Esophagus mucosa (tissue), 1 donor: ENCODE measurements around the gene TRPM4. TPM values are rescaled to one million over a fixed set of nuclear protein-coding genes. Genes with fewer than 3 reads are reported as not detected.

ENCODE experiments used
- ATAC-seq: fragments of 200-7000 bp; cut with Tn5 transposase; one replicate; pipeline ENCODE4 v1.9.1; 2020
- total RNA-seq: library from RNA; stranded (reverse); gene quantifications from one replicate; pipeline ENCODE4 v1.2.4, GENCODE V29; 2023
- donor health status: DM: yes; HTN: yes; CAD: no.

The TRPM4 gene
- total RNA-seq, 1 donor from 2014 or later: 12.1 TPM

- ATAC-seq: no peak
Measured at GRCh38 chr19:49241769-49242168, 84.2 kb downstream of the TRPM4 start.

- no peak for ATAC-seq
Measured at GRCh38 chr19:49243129-49243528, 85.5 kb downstream of the TRPM4 start.

GRCh38 chr19:49243726-49244125, 86.1 kb downstream of the TRPM4 start:
- ATAC-seq: no peak

GRCh38 chr19:49244256-49244655, 86.7 kb downstream of the TRPM4 start:
- no peak for ATAC-seq

- ATAC-seq: no peak
Measured at GRCh38 chr19:49247676-49248075, 90.1 kb downstream of the TRPM4 start.

- no peak for ATAC-seq
Measured at GRCh38 chr19:49249933-49250332, 92.3 kb downstream of the TRPM4 start.

GRCh38 chr19:49255674-49256073, 98.1 kb downstream of the TRPM4 start:
- no peak for ATAC-seq

GRCh38 chr19:49256691-49257090, 99.1 kb downstream of the TRPM4 start:
- ATAC-seq: no peak

Other genes with a start within 250 kb of the TRPM4 start
- 1.2 TPM for gene DHDH, start 224.1 kb upstream of the TRPM4 start, total RNA-seq
- gene BAX, start 202.9 kb upstream of the TRPM4 start, total RNA-seq: 58.9 TPM
- gene FTL, start 192.5 kb upstream of the TRPM4 start, total RNA-seq: 417 TPM
- gene GYS1, start 164.5 kb upstream of the TRPM4 start, total RNA-seq: 50.8 TPM
- 79.0 TPM for gene RUVBL2, start 163.9 kb upstream of the TRPM4 start, total RNA-seq
- gene LHB, start 140.7 kb upstream of the TRPM4 start, total RNA-seq: not detected
- gene CGB3, start 133.5 kb upstream of the TRPM4 start, total RNA-seq: not detected
- not detected for gene CGB2, start 125.9 kb upstream of the TRPM4 start, total RNA-seq
- not detected for gene CGB1, start 120.9 kb upstream of the TRPM4 start, total RNA-seq
- not detected for gene CGB5, start 113.9 kb upstream of the TRPM4 start, total RNA-seq
- not detected for gene CGB8, start 108.7 kb upstream of the TRPM4 start, total RNA-seq
- gene CGB7, start 100.0 kb upstream of the TRPM4 start, total RNA-seq: 0.52 TPM
- gene NTF4, start 93.0 kb upstream of the TRPM4 start, total RNA-seq: 5.6 TPM
- not detected for gene KCNA7, start 85.1 kb upstream of the TRPM4 start, total RNA-seq
- gene SNRNP70, start 72.3 kb upstream of the TRPM4 start, total RNA-seq: 82.3 TPM
- gene LIN7B, start 43.4 kb upstream of the TRPM4 start, total RNA-seq: 11.7 TPM
- 1.3 TPM for gene C19orf73, start 38.6 kb upstream of the TRPM4 start, total RNA-seq
- gene PPFIA3, start 38.2 kb upstream of the TRPM4 start, total RNA-seq: 9.2 TPM
- gene HRC, start 2.4 kb upstream of the TRPM4 start, total RNA-seq: 0.24 TPM
- gene SLC6A16, start 167.4 kb downstream of the TRPM4 start, total RNA-seq: 0.48 TPM
- 3.5 TPM for gene CD37, start 177.6 kb downstream of the TRPM4 start, total RNA-seq
- gene TEAD2, start 204.6 kb downstream of the TRPM4 start, total RNA-seq: 8.0 TPM
- 0.24 TPM for gene DKKL1, start 206.1 kb downstream of the TRPM4 start, total RNA-seq
- not detected for gene KASH5, start 230.5 kb downstream of the TRPM4 start, total RNA-seq